OCI-LY1 (cell line): ENCODE data around the gene PTP4A1.

Experiments used
- H2AFZ ChIP-seq: fragments of 200-600 bp; sonication (generic), shearing (Covaris generic); 2 replicates; pipeline ENCODE4 v1.6.0; 2014; ENCODE audit warnings: antibody characterized with exemption, mild to moderate bottlenecking, low read length
- H3F3A ChIP-seq: fragments of 200-600 bp; sonication (generic), shearing (Covaris generic); 2 replicates; pipeline ENCODE4 v1.6.0; 2014; ENCODE audit warnings: mild to moderate bottlenecking, antibody characterized with exemption, low read length, moderate library complexity; ENCODE audit not compliant: insufficient read depth
- H3K27ac ChIP-seq: fragments of 200-600 bp; sonication (generic); 2 replicates; pipeline ENCODE4 v1.5.1; 2014; ENCODE audit warnings: low read length, mixed run types, mild to moderate bottlenecking, low read depth; ENCODE audit not compliant: poor library complexity, severe bottlenecking
- H3K27me3 ChIP-seq: fragments of 200-600 bp; sonication (generic); 2 replicates; pipeline ENCODE4 v1.6.0; 2014; ENCODE audit warnings: antibody characterized with exemption, mild to moderate bottlenecking, low read length, moderate library complexity; ENCODE audit not compliant: insufficient read depth
- H3K36me3 ChIP-seq: fragments of 200-600 bp; sonication (generic); 2 replicates; pipeline ENCODE4 v1.6.1; 2014; ENCODE audit warnings: mild to moderate bottlenecking, antibody characterized with exemption, low read length, moderate library complexity, mixed read lengths; ENCODE audit not compliant: insufficient read depth
- H3K4me1 ChIP-seq: fragments of 200-600 bp; sonication (generic); 2 replicates; pipeline ENCODE4 v1.5.1; 2014; ENCODE audit warnings: mild to moderate bottlenecking, low read length, moderate library complexity; ENCODE audit not compliant: insufficient read depth, severe bottlenecking
- H3K4me2 ChIP-seq: fragments of 200-600 bp; sonication (generic), shearing (Covaris generic); 2 replicates; pipeline ENCODE4 v1.6.1; 2014; ENCODE audit warnings: low read length
- H3K4me3 ChIP-seq: fragments of 200-600 bp; sonication (generic); 2 replicates; pipeline ENCODE4 v1.5.1; 2014; ENCODE audit warnings: low read length, low read depth, mild to moderate bottlenecking, mixed read lengths; ENCODE audit not compliant: poor library complexity, severe bottlenecking
- H3K79me2 ChIP-seq: fragments of 200-600 bp; shearing (Covaris generic); 2 replicates; pipeline ENCODE4 v1.6.1; 2016; ENCODE audit warnings: mixed run types, low read length, mixed read lengths; ENCODE audit not compliant: insufficient read depth
- H3K9ac ChIP-seq: fragments of 200-600 bp; sonication (generic), shearing (Covaris generic); 2 replicates; pipeline ENCODE4 v1.6.1; 2014; ENCODE audit warnings: mild to moderate bottlenecking, low read length, mixed read lengths
- H3K9me2 ChIP-seq: fragments of 200-600 bp; sonication (generic), shearing (Covaris generic); 2 replicates; pipeline ENCODE4 v1.6.1; 2014; ENCODE audit warnings: low read depth, mild to moderate bottlenecking, low read length, mixed read lengths
- H3K9me3 ChIP-seq: fragments of 200-600 bp; shearing (Covaris generic); 2 replicates; pipeline ENCODE4 v1.6.1; 2014; ENCODE audit warnings: low read length, mixed read lengths
- H4K20me1 ChIP-seq: fragments of 200-600 bp; sonication (generic), shearing (Covaris generic); 2 replicates; pipeline ENCODE4 v1.6.0; 2016; ENCODE audit warnings: mild to moderate bottlenecking, low read length; ENCODE audit not compliant: insufficient read depth
- CTCF ChIP-seq: fragments of 200-600 bp; sonication (generic), shearing (Covaris generic); IDR thresholded peaks from 2 replicates; pipeline ENCODE4 v1.5.1; 2017; ENCODE audit warnings: mild to moderate bottlenecking, antibody characterized with exemption, low read length, moderate library complexity, mixed read lengths
- EZH2 ChIP-seq: fragments of 200-600 bp; sonication (generic), shearing (Covaris generic); IDR thresholded peaks from 2 replicates; pipeline ENCODE4 v1.8.0; 2017; ENCODE audit warnings: borderline replicate concordance, mixed run types, mild to moderate bottlenecking, antibody characterized with exemption, low read length, moderate library complexity, mixed read lengths

Gene PTP4A1

GRCh38 chr6:63610944-63611343 lies 38.7 kb downstream of the PTP4A1 start:
- H3K36me3 ChIP-seq, result no peaks in the 10 kb centered on the region
- H3K4me2 ChIP-seq, result no peak overlapping the region
- H3K9me2 ChIP-seq, result no peaks in the 10 kb centered on the region

GRCh38 chr6:63611560-63611959 lies 39.3 kb downstream of the PTP4A1 start:
- TF ChIP-seq CTCF, result no peak
- no peak for TF ChIP-seq EZH2

More at GRCh38 chr6:63610944-63611343, 38.7 kb downstream of the PTP4A1 start:
- Histone ChIP-seq H3K9ac (no peak overlapping the region), H4K20me1 (no peaks in the 10 kb centered on the region), H3K27ac (no peak overlapping the region), H3K4me1 (no peaks in the 10 kb centered on the region), H3F3A (no peaks in the 10 kb centered on the region), H3K27me3 (no peaks in the 10 kb centered on the region), H3K79me2 (no peaks in the 10 kb centered on the region), H3K9me3 (no peaks in the 10 kb centered on the region), H2AFZ (no peak overlapping the region), H3K4me3 (no peak overlapping the region)
- TF ChIP-seq CTCF, result no peak
- no peak for TF ChIP-seq EZH2

GRCh38 chr6:63615590-63615989 lies 43.3 kb downstream of the PTP4A1 start:
- H3K9ac ChIP-seq, result no peak overlapping the region
- H3F3A ChIP-seq, result no peaks in the 10 kb centered on the region
- no peaks in the 10 kb centered on the region for H3K27me3 ChIP-seq
- no peaks in the 10 kb centered on the region for H3K4me1 ChIP-seq
- H3K4me3 ChIP-seq, result no peak overlapping the region
- no peaks in the 10 kb centered on the region for H3K9me2 ChIP-seq
- no peaks in the 10 kb centered on the region for H3K36me3 ChIP-seq
- no peaks in the 10 kb centered on the region for H4K20me1 ChIP-seq
- H3K4me2 ChIP-seq, result no peak overlapping the region
- no peaks in the 10 kb centered on the region for H3K9me3 ChIP-seq
- H3K79me2 ChIP-seq, result no peaks in the 10 kb centered on the region
- H3K27ac ChIP-seq, result no peak overlapping the region
- no peak for TF ChIP-seq EZH2
- no peak for TF ChIP-seq CTCF
- H2AFZ ChIP-seq, result no peak overlapping the region

More at GRCh38 chr6:63611560-63611959, 39.3 kb downstream of the PTP4A1 start:
- Histone ChIP-seq H3F3A (no peaks in the 10 kb centered on the region), H3K36me3 (no peaks in the 10 kb centered on the region), H3K4me3 (no peak overlapping the region), H4K20me1 (no peaks in the 10 kb centered on the region), H2AFZ (no peak overlapping the region), H3K79me2 (no peaks in the 10 kb centered on the region), H3K9me3 (no peaks in the 10 kb centered on the region), H3K9ac (no peak overlapping the region), H3K9me2 (no peaks in the 10 kb centered on the region), H3K27ac (no peak overlapping the region), H3K4me2 (no peak overlapping the region), H3K27me3 (no peaks in the 10 kb centered on the region), H3K4me1 (no peaks in the 10 kb centered on the region)
